ENCODE results near the gene CELF5. TPM values are rescaled to one million over a fixed set of nuclear protein-coding genes. Genes with fewer than 3 reads are reported as not detected.

The CELF5 gene
- total and polyA plus RNA-seq, 10 of the 15 experiments (the other 5 are each of a cell fraction or from before 2014, with no cell fraction given) = 0.01 to 0.04 TPM; not detected in 8

GRCh38 chr19:3185461-3186159 is 38.9 kb upstream of the CELF5 start, which contains the start of gene NCLN:
Gene NCLN, plus strand, starts transcription at chr19:3185930. Its CDS starts 101 bp downstream, at chr19:3186031.
- Histone ChIP-seq H3K27me3 (replicated peaks in 1 of 2; ENCODE audit: control insufficient read depth in 2 of 2, insufficient read depth in 2 of 2, low read length in 1 of 2) (no peaks in the 10 kb centered on the region), H3K9ac (ENCODE audit: control insufficient read depth, insufficient read depth, low read length) (peak within 1 kb of the TSS; percentile 91), H3K79me2 (ENCODE audit: control insufficient read depth, insufficient read depth, low read length) (peaks cover 61% of the 10 kb centered on the region), H3K9me3 (replicated peaks; ENCODE audit: control insufficient read depth, insufficient read depth, low read length) (no peaks in the 10 kb centered on the region), H3K36me3 (ENCODE audit: control insufficient read depth in 2 of 2, insufficient read depth in 2 of 2, low read length in 1 of 2) (peaks cover 0 to 3% of the 10 kb centered on the region in 2 experiments; a peak in 1 of 4 replicates), H2AFZ (ENCODE audit: control insufficient read depth, low read depth, low read length) (peak within 1 kb of the TSS; percentile 98), H3K4me1 (ENCODE audit: control insufficient read depth, insufficient read depth, low read length) (peaks cover 14% of the 10 kb centered on the region), H4K20me1 (ENCODE audit: control insufficient read depth, insufficient read depth) (no peaks in the 10 kb centered on the region; the same call in 1 of the 2 replicates), H3K4me3 (peak within 1 kb of the TSS; percentile 76), H3K27ac (ENCODE audit: control insufficient read depth, insufficient read depth) (peak within 1 kb of the TSS; percentile 94), H3K4me2 (ENCODE audit: control insufficient read depth, insufficient read depth) (peak within 1 kb of the TSS; percentile 99)
- in situ Hi-C loops (cut with MboI) = no loop called here
- RAD21 ChIA-PET (ENCODE audit: unreplicated experiment) = interaction anchor here (0.5 kb wide), 1 partner anchor 110 kb away, joined by 5 read pairs; no protein-coding TSS in a partner anchor
- ATAC-seq (peak; percentile 83), DNase-seq (ENCODE audit: low read depth, low spot score) (peak; percentile 92), FAIRE-seq (peak; percentile 99)
- WGBS (ENCODE audit: insufficient coverage, insufficient replicate concordance, low lambda C conversion rate, missing lambda C conversion rate) = under 1% methylated on average over 59 of the region's 69 CpGs
- BruUV-seq (replicated peaks) = no TSS peak
- SMC1A ChIA-PET (ENCODE audit: uncharacterized antibody, unreplicated experiment) = interaction anchor here (1.6 kb wide), 1 partner anchor 15 kb away, joined by 4 read pairs; no protein-coding TSS in a partner anchor
- POLR2A ChIA-PET = interaction anchor here (1.0 kb wide), 1 partner anchor 8 kb away, joined by 3 read pairs; no protein-coding TSS in a partner anchor
- CTCF ChIA-PET = interaction anchor here (0.9 kb wide), 1 partner anchor 230 kb away, joined by 3 read pairs; no protein-coding TSS in a partner anchor
- intact Hi-C loops (cut with micrococcal nuclease; ENCODE audit: unreplicated experiment) = no loop called here
- TF ChIP-seq RELB (IDR thresholded peaks at IDR 0.05; ENCODE audit: low read depth) (0 out of 2 replicates have a peak, but pooled peaks have one; percentile 45), ZNF24 (IDR thresholded peaks at IDR 0.05) (peak; percentile 7; the same call in 1 of the 2 replicates), EED (IDR thresholded peaks at IDR 0.05; ENCODE audit: low read depth) (no peak), STAT1 (conservative IDR thresholded peaks at IDR 0.05) (0 out of 2 replicates have a peak, but pooled peaks have one; percentile 32), HDGF (IDR thresholded peaks at IDR 0.05) (peak; percentile 39; the same call in 1 of the 2 replicates), MYB (IDR thresholded peaks at IDR 0.05; ENCODE audit: borderline replicate concordance, low read depth, low read length) (peak; percentile 98), RUNX3 (IDR thresholded peaks at IDR 0.05; ENCODE audit: low read length) (0 out of 2 replicates have a peak, but pooled peaks have one; percentile 64), NR2C1 (IDR thresholded peaks at IDR 0.05) (peak; percentile 96), EP300 (IDR thresholded peaks at IDR 0.05; ENCODE audit: borderline replicate concordance in 1 of 2, control insufficient read depth in 1 of 2, low read depth in 2 of 2, low read length in 2 of 2) (no peak), LARP7 (IDR thresholded peaks at IDR 0.05) (peak; percentile 99), ZBTB40 (IDR thresholded peaks at IDR 0.05; ENCODE audit: borderline replicate concordance) (peak; percentile 98), MEF2B (IDR thresholded peaks at IDR 0.05; ENCODE audit: partially characterized antibody, poor library complexity, severe bottlenecking) (peak; percentile 31), HDAC6 (IDR thresholded peaks at IDR 0.05; ENCODE audit: unreplicated experiment) (peak; percentile 77), ELK1 (IDR thresholded peaks at IDR 0.05; ENCODE audit: low read depth, low read length) (0 out of 2 replicates have a peak, but pooled peaks have one; percentile 22), CBFB (IDR thresholded peaks at IDR 0.05; ENCODE audit: low read depth) (peak; percentile 69; the same call in 1 of the 2 replicates), MAX (IDR thresholded peaks at IDR 0.05; ENCODE audit: low read depth, low read length) (peak; percentile 92; the same call in 1 of the 2 replicates)
